ENCODE results near the gene MRPS18C.

DNA sequence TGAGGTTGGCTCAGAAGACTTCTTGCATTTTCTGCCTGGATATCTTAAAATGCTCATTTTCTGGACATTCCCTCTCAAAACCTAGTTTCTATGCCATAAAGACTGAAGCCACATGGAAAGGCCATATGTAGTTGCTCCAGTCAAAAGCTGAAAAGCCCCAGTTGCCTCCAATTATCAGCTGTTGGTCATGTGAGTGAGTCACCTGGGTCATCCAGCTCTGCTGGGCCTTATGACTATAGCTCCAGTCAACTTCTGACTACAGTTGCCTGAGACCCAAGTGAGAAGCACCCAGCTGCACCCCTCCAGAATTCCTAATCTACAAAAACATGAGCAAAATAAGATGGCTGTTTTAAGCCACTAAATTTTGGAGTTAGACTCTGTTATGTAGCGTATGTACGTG lies 42.2 kb upstream of the MRPS18C start:
- TF ChIP-seq, protein P1, sequence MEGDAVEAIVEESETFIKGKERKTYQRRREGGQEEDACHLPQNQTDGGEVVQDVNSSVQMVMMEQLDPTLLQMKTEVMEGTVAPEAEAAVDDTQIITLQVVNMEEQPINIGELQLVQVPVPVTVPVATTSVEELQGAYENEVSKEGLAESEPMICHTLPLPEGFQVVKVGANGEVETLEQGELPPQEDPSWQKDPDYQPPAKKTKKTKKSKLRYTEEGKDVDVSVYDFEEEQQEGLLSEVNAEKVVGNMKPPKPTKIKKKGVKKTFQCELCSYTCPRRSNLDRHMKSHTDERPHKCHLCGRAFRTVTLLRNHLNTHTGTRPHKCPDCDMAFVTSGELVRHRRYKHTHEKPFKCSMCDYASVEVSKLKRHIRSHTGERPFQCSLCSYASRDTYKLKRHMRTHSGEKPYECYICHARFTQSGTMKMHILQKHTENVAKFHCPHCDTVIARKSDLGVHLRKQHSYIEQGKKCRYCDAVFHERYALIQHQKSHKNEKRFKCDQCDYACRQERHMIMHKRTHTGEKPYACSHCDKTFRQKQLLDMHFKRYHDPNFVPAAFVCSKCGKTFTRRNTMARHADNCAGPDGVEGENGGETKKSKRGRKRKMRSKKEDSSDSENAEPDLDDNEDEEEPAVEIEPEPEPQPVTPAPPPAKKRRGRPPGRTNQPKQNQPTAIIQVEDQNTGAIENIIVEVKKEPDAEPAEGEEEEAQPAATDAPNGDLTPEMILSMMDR (IDR thresholded peaks at IDR 0.05), result no peak
- no peak for TF ChIP-seq POLR2A (IDR thresholded peaks at IDR 0.05)

Measured in heart left ventricle (tissue), 13 donors.